HG03060 (cell line): Measurements from ENCODE around the gene TNFRSF17.
"Not testable (repeated sequence)": the region's sequence is repeated elsewhere in the genome, so short reads cannot be mapped to it uniquely, and the experiment has no call there.

ENCODE experiments used
- ATAC-seq: cut with Tn5 transposase; IDR thresholded peaks from one replicate; pipeline ENCODE4 v1.9.1; 2021; ENCODE audit warnings: low read depth, moderate number of reproducible peaks; ENCODE audit not compliant: unreplicated experiment

TNFRSF17 gene

DNA sequence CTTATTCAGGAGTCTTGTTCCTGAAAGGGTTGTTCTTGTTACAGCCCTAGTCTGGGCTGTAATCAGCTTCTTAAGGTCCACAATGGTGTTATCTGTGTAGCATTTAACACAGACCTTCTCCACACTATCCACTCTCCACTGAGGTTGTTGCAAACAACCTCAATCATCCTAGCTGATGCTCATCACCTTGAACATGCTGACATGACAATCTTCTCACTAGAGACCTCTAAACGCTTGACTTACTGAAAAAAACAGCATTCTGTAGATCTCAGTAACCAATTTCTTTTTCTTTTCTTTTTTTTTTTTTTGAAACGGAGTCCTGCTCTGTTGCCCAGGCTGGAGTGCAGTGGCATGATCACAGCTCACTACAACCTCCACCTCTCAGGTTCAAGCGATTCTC is 3.6 kb downstream of the TNFRSF17 start:
- no peak for ATAC-seq

DNA sequence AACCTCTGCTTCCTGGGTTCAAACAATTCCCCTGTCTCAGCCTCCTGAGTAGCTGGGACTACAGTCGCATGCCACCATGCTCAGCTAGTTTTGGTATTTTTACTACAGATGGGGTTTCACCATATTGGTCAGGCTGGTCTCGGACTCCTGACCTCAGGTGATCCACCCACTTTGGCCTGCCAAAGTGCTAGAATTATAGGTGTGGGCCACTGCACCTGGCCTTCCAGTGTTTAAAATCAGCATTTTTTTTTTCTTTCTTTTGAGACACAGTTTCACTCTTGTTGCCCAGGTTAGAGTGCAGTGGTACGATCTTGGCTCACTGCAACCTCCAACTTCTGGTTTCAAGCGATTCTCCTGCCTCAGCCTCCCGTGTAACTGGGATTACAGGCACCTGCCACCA is 5.3 kb downstream of the TNFRSF17 start:
- ATAC-seq, result not testable (repeated sequence)

DNA sequence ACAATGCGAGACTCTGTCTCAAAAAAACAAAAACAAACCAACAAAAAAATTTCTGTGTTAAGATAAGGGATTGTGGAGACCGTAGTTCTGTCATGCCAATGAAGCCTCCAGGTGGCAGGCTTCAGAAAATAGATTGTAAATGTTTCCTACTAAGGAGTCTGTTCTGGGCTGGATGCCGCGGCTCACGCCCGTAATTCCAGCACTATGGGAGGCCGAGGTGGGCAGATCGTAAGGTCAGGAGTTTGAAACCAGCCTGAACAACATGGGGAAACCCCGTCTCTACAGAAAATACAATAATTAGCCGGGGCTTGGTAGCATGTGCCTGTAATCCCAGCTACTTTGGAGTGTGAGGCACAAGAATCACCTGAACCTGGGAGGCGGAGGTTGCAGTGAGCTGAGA is 7.1 kb downstream of the TNFRSF17 start:
- no peak for ATAC-seq

DNA sequence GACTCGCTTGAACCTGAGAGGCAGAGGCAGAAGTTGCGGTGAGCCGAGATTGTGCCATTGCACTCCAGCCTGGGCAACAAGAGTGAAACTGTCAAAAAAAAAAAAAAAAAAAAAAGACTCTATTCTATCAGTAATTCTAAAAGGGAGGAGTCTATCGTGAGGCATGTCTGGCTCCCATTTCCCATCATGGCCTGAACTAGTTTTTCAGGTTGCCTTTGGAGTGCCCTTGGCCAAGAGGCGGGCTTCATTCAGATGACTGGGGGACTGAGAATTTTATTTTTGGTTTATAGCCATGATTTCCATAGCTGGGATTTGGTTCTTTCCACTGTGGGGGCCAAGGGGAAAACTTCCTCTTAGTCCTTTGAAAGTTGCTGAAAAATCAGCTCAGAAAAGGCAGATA is 8.1 kb downstream of the TNFRSF17 start:
- ATAC-seq, result no peak

DNA sequence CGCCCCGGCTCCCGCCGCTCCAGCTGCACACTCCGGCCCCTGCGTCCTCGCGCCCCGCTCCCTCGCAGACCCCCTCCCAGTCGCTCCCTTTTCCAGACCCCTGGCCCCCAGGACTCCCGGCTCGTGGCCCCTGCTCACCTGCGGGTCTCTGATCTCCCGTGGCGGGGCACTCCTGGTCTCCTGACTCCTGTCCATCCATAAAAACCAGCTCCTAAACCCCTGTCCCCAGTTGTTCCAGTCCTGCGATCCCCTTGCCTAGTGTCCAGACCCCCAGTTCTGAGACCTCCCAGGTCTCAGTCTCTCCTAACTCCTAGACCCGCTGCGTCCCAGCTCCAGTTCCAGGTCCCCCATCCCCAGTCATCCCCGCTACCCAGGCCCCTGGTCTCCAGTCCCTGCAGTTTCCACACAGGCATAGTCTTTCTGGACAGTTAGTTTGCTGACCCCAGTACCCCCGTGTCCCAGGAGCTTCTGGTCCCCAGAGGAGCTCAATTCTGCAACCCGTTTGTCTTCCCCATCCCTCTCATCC is 11.9 kb downstream of the TNFRSF17 start:
- no peak for ATAC-seq

DNA sequence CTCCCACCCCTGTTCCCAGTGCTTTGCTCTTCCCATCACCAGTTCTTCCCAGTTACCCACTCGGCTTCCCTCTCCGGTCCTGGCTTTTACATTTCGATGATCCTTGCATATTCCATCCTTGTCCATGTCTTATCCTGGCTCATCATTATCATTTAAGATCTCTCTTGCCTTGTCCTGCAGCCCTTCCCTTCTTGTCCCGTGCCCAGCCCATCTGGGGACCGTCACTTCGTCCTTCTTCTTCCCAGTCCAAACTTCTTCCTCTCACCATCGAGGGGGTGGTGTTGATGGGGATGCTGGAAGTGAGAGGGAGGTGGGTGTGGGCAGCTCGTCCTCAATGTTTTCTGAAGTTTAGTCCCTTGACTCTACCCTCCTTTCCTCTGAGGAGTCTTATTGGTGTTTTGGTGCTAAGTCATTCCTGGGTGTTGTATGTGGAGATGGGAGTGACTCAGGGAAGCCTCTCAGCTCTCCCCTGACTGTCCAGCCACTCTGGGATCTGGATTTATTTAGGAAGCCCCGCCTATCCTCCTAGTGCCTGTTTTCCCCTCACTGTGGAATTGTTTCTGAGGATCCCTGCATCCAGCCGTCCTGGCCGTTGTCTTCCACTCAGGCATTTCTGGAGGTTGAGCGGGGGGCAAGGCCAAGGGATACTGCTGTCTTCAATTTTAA is 12.5 kb downstream of the TNFRSF17 start:
- no peak for ATAC-seq

DNA sequence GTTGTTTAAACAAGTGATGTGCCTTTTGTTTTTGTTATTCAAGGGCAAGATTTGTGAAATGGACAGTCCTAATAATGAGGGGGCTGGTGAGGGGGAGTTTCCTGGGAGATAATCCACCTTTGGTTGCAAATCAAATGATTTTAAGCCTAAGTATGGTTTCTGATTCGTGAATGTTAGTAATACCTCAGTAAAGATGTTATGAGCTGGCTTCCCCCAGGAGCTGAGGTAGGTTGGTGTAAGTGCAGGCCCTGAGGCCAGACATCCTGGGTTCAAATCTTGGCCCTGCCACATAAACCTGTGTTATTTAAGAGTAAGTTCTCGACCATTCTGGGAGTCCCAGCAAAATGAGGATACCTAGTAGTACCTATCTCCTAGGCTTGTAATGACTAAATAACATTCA is 13.1 kb downstream of the TNFRSF17 start:
- ATAC-seq, result no peak

DNA sequence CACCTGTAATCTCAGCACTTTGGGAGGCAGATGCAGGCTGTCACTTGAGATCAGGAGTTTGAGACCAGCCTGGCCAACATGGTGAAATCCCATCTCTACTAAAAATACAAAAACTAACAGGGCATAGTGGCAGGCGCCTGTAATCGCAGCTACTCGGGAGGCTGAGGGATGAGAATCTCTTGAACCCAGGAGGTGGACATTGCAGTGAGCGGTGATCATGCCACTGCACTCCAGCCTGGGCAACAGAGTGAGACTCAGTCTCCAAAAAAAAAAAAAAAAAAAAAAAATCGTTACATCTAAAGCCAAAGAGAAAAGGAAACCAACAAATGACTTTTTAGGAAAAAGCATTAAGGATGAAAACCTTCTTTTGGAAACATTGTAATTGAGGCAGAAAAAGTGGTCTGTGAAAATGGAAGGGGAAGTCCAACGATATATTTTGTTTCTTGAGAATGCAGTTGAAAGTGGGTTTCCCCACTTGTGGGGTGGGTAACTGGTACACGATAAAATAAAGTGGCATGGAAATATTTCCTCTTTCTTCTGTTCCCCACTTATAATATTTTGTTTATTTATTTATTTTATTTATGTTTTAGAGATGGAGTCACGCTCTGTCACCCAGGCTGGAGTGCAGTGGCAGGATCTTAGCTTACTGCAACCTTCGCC is 14.1 kb downstream of the TNFRSF17 start:
- ATAC-seq, result no peak

DNA sequence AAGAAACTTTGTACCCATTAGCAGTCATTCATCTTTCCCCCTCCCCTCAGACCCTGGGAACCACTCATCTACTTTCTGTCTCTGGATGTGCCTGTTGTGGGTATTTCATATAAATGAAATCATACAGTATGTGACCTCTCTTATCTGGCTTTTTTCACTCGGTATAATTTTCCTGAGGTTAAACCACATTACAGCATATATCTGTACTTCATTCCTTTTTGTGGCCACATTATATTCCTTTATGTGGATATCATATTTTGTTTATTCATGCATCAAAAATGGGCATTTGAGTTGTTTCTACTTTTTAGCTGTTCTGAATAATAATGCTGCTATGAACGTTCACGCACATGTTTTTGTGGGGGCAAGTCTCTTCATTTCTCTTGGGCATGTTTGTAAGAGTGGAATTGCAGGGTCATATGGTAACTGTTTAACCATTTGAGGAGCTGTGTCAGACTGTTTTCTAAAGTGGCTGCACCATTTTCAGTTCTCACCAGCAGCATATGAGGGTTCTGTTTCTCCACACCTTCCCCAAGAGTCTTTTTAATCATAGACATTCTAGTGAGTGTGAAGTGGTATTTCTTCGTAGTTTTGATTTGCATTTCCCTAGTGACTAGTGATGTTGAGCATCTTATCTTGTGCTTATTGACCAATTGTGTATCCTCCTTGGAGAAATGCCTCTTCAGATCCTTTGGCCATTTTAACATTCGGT is 15.3 kb downstream of the TNFRSF17 start:
- no peak for ATAC-seq

DNA sequence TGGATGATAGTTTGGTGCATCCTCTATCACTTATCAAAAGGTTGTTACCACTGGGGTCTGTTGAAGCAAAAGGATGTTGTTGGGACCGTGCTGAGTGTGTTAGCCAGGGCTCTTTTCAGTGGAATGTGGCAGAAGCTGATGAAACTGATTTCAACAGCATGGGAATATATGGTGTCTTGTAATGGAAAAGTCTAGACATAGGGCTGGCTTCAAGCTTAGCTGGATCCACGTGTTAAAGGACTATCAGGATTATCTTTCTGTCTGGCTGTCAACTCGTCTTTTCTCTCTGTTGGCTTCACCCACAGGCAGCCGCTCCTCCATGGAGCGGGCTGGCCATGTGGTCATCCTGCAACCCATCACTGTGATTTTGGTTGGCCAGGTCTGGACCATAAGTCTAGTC is 20.2 kb downstream of the TNFRSF17 start:
- no peak for ATAC-seq

DNA sequence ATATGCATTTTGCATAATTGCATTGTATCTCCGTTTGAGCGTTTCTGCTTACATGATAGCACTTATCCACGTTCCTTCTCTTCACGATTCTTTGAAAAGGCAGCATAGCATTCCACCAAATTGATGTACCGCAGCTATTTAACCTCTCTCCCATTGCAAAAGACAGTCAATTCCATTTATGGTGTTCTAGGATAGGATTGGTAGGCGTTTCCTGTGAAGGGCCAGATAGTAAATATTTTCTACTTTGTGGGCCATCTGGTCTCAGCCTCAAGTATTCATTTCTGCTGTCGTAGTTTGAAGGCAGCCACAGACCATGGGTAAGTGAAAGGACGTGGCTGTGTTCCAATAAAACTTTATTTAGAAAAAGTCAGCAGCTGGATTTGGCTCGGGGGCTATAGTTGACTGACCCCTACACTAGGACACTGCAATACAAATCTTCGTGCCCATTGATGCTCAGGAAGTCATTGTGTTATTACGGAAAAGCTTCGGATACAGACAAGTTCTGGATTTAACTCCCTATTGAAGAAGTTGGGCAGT is 21.6 kb downstream of the TNFRSF17 start:
- no peak for ATAC-seq

DNA sequence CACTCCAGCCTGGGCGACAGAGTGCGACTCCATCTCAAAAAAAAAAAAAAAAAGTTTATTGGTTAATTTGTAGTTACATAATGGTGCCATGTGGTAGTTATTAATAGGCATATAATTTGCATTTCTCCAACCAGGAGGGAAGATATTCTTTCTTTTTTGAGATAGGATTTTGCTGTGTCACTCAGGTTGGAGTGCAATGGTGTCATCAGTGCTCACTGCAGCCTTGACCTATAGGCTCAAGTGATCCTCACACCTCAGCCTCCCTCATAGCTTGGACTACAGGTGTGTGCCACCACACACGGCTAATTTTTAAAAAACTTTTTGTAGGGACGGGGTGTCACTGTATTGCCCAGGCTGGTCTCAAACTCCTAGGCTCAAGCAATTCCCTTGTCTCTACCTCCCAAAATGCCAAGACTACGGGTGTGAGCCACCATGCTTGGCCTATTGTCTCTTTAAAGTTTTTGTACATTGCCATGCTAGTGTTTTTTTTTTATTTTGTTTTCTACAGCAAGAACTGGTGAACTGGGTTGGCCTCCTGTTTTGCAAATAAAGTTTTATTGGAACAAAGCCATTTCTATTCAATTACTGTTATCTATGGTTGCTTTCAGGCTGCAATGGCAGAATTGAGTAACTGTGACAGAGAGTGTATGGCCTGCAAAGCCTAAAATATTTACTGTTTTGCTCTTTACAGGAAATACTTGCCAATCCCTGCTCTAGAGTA is 23.4 kb downstream of the TNFRSF17 start:
- ATAC-seq, result no peak

DNA sequence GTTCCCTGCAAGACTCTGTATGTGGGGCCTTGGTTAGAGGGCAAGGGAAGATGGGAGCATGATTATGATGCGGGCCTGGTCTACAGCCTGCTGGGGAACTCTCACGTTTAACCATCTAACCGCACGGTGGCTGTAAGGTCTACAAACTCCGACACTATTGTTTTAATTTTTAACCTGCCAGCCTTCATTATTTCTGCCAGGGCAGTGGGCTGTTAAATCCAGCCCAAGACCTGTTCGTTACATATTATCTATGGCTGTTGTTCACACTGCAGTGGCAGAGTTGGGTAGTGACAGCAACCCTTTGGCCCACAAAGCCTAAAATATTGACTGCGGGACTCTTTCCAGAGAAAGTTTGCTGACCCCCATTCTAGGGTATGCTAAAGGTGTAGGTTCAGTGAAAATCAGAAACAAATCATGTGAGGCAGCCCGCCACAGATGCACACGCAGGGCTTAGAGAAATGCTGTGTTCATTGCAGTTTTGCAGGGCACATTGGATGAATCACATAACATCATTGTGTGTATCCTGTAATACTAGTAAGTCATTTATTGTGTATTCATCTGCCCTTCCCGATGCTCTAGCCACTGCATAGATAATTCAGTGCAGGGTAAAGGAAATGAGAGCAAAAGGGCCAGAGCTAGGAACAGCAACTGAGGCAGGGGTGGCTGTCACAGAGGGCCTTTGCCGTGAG is 25.8 kb downstream of the TNFRSF17 start:
- no peak for ATAC-seq

DNA sequence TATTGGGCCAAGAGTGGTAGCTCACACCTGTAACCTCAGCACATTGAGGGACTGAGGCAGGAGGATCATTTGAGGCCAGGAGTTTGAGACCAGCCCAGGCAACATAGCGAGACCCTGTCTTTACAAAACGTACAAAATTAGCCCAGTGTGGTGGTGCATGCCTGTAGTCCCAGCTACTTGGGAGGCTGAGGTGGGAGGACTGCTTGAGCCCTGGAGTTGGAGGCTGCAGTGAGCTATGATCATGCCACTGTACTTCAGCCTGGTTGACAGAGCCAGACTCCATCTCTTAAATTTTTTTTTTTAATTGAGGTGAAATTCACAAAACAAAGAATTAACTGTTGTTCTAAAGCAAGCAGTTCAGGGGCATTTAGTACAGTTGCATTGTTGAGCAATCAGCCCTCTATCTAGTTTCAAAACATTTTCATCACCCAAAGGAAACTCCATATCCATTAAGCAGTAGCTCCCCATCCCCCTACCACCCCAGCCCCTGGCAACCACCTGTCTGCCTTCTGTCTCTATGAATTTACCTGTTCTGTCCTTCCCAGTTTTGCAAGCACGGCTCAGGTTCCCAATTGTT is 27.1 kb downstream of the TNFRSF17 start:
- no peak for ATAC-seq

DNA sequence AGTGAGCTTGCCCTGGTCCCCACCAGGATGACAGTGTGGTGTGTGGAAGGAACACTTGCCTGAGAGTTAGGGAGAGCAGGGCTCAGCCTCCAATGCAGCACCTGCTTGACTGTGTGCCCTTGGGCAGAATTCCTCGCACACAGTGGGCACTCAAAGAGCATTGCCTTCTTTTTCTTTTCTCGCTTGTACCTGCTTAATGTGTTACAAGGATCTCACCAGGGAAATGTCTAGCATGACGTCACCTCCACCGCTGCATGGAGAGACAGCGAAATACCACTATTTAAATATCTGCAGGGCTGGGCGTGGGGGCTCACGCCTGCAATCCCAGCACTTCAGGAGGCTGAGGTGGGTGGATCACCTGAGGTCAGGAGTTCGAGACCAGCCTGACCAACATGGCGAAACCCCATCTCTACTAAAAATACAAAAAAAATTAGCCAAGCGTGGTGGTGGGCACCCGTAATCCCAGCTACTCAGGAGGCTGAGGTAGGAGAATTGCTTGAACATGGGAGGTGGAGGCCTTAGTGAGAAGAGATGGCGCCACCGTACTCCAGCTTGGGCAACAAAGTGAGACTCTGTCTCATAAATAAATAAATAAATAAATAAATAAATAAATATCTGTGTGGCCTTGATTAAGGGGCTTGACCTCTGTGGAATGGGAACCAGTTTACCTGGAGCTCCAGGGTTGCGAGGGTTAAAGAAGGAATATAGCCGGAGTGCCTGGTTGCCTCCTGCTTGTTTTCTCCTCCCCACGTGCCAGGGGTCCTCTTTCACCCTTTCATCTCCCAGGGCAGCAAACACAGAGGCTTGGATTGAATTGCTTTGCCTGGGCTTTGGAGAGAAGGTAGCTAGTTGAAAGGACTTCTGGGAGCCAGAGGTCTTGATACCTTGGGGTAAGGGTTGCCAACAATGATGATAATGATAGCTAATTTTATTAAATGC is 27.8 kb downstream of the TNFRSF17 start:
- no peak for ATAC-seq

DNA sequence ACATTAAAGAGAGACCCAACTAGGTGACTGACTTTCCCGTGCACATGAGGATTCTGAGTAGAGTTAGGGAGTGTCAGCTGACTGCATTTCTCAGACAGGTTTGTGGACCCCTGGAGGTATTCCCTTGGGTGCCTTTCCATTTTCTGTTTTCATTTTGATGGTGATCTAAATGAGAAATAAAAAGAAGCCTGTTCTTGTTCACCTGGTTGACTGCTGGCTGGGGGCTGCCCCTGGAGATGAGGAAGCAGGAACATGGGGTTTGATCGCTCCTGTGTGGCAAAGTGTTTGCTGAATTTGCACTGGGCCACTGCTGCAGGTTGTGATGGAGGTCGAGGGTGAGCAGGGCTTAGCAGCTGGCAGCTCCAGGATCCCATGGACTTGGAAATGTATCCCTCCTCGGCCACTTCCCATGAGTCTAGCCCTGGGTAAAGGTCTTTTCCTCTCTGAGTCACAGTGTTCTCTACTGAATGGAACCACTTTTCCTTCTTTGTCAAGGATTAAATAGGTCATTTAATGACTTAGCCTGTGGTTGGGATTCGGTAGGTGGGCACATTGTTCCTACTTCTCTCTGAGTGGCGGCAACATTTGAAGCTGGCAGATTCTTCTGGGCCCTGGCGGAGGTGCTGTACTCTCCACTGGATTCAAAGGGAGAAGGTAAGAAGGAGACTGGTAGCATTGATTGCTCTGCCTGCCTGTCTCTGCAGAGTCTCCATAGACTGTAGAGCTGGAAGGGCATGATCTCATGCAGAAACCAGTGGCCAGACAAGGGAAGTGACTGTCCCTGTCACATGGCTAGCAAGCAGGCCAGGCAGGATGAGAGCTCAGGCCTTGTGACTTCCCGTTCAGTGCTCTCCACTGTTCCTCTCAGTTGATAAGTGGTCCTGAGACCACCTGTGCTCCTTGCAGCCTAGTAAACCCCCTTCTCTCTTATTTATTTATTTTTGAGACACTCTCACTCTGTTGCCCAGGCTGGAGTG is 29.4 kb downstream of the TNFRSF17 start:
- ATAC-seq, result no peak
